GM12872 (cell line): ENCODE results near the gene LSM8.

Source experiments
- CTCF ChIP-seq: IDR thresholded peaks from 3 replicates; pipeline ENCODE4 v1.5.1; 2011; ENCODE audit warnings: low read depth, mild to moderate bottlenecking, low read length, moderate library complexity; ENCODE audit not compliant: insufficient read depth

LSM8 gene

DNA sequence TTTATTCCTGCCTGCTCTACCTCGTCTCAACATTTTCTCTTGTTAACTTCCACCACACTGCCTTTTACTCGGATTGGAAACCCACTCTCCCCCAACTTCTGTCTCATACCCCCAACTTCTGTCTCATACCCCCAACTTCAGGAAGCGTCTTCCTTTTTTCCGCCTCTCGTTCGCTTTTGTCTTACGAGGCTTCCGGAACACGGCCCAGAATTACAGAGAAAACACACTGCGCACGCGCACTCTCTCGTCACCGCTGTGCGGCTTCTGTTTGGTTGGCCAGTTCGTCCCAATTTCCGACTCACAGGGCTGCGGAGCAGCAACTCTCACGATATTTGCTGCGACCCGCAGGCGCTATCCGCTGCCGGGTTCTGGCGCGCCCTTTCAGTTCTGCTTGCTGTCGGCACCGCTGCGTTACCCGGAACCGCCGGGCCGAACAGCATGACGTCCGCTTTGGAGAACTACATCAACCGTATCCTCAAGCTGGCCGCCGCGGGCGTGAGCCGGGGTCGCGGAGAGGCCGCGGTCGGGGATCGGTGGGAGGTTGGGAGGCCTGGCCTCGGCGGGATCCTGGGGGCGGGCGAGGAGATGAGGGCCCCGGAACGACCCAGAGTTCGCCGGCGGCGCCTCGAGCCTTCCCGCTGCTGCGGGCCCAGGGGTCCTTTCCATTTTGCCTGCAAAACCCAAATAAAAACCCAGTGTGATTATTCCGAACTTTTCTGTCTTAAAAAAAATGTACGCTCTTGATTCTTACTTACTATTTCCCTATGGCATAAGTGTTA, at the start of gene LSM8:
Gene LSM8, plus strand, starts transcription at position 379 of the 779 bp plus-strand sequence. Its CDS starts 60 bp downstream, at position 439.
- TF ChIP-seq CTCF: no peak

GRCh38 chr7:118140468-118140867, 43.5 kb upstream of the LSM8 start:
- TF ChIP-seq CTCF: no peak

DNA sequence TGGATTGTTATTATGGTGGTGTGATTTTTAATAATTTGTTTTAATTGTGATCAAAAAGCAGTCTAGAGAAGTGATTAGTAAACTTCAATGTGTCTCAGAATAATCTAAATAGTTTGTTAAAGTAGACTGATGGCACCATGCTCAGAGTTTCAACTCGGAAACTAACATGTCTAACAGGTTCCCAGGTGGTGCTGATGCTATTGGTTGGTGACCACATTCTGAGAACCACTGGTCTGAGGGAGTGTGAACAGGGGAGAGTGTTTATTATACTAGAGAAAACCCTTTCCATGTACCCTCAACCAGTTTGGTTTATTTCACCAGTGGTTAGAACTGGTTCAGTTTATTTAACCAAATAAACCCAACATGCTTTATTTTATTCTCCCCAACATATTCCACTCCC, 42.0 kb upstream of the LSM8 start:
- TF ChIP-seq CTCF: no peak

DNA sequence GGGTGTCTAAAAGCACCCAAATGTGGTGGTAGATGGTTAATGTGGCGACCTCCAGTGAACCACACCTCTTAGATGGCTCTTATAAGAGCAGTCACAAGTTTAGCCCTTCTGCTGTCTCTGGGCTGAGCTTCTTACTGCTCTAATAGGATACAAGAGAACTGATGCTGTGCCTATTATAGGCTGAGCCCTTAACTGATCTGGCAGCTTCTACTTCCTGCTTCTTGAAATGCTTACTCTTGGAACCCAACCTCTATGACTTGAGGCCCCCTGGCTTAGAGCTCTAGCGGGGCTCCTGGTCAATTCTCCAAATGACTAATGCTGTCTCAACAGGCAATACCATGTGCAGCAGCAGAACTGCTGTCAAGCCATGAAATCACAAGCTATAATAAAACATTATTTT, 35.0 kb upstream of the LSM8 start:
- TF ChIP-seq CTCF: no peak

DNA sequence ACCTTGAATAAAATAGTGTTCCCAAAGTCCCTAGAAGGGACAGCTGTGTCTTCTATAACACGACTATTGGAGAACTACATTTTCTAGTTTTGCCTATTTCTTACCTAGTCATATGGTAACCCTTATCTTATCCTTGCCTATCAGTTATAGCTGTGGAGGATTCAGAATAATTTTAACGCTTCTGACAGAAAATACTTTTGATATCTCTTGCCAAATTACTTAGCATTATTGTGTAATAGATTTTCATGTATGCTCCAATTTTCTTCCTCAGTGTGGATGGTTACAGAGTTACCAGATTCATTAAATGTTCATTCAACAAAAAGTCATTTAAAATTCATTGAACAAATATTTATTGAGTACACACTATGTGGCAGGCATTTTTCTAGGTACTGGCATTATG, 34.6 kb upstream of the LSM8 start:
- TF ChIP-seq CTCF: no peak

DNA sequence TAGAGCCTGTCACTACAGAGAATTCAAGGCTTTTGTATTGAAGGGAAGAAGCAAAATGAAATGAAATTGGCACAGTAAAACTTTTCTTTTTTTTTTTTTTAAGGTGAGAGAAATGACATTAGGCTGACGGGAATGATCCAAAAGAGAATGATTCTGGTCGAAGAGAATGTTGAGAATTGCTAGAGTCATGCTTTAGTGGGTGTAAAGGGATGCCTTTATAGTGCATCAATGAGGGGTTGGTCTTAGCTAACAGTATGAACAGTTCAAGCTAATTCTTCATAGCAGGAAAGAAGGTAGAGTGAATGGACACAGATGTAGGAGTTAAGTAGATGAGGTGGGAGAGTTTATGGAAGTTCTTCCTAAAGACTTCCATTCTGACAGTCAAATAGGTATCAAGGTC, 32.3 kb upstream of the LSM8 start:
- TF ChIP-seq CTCF: no peak

DNA sequence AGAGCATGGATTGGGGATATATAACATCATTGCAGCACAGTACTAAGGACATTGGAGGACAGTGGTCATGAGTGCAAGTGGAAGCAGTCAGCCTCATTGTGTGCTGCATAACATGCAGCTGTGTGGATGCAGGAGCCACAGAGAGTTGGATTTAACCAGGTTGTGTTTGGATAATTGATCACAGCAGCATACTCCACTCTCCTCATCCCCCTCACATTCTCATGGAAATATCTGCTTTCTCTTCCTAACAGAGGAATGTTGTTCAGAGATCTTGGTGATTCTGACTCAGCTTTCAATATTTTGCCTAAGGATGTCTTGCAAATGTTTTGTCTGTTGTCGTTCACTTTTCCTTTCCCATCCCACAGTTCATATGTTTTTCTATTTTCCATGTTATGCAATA, 31.8 kb upstream of the LSM8 start:
- no peak for TF ChIP-seq CTCF
